ENCODE data around the gene KCTD1. TPM values are rescaled to one million over a fixed set of nuclear protein-coding genes. Genes with fewer than 3 reads are reported as not detected.

The KCTD1 gene
- 2.1 and 4.9 TPM in 2 replicates for total RNA-seq (2014; rRNA removed; shearing (Covaris generic); ENCODE audit: low replicate concordance)

DNA sequence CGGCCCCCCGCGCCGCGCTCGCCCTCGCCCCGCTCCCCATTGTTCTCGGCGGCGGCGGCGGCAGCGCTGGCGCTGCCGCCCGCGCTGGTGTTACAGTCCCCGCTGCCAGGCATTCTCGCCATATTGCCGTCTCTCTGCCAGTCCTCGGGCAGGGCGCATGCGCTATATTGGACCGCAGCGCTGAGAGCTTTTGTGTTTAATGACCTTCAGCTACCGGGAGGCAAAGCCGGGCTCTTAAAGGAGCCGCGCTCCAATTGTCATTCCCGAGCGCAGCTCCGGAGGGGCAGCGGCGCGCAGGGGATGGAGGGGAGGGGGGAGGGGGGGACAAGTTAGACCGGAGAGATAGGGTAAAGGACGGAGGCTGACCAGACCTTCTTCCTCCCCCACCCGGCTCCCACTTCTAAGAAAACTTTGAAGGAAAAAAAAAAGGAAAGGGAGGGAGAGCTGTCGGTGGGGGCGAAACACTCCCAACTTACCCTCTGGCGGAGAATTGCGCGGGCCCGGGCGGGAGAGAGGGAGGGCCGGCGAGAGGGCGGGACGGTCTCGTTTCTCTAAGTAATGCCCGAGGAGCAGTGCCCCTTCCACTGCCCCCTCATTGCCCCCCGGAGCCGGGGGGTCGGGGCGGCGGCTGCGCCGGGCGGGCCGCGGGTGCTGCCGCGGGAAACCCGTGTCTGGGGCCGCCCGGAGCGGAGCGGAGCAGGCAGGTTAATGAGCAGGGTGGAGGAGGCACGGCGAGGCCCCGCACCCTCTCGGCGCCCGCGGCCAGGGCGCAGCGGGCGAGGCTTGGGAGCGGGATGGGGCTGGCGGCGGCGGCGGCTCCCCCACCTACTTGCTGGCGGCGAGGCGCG, at the start of gene KCTD1:
TSS of gene KCTD1 (minus strand) at position 139 of the 848 bp plus-strand sequence. CDS start at position 122, 17 bp downstream.
- peak; percentile 92 for DNase-seq
- H3K4me3 ChIP-seq (ENCODE audit: low read length): peak within 1 kb of the TSS; percentile 82
- H4K20me1 ChIP-seq (ENCODE audit: insufficient read depth, low read depth, low read length): no peaks in the 10 kb centered on the region
- H3K9ac ChIP-seq (ENCODE audit: low read length): peak within 1 kb of the TSS; percentile 76
- peaks cover 3% of the 10 kb centered on the region; the same call in 1 of the 2 replicates for H3K27me3 ChIP-seq (ENCODE audit: low read length)
- H3K36me3 ChIP-seq (ENCODE audit: insufficient read depth, low read length): no peaks in the 10 kb centered on the region
- peaks cover 30% of the 10 kb centered on the region for H3K4me1 ChIP-seq (ENCODE audit: low read length)
- H3K9me3 ChIP-seq (ENCODE audit: low read length): no peaks in the 10 kb centered on the region
- H3K79me2 ChIP-seq (ENCODE audit: low read length): no peaks in the 10 kb centered on the region
- no peaks in the 10 kb centered on the region for H3K9me2 ChIP-seq (replicated peaks; ENCODE audit: insufficient read depth, low read length)
- no peak within 1 kb of the TSS for H3K27ac ChIP-seq (ENCODE audit: low read length)
- H2AFZ ChIP-seq (ENCODE audit: low read length): peak within 1 kb of the TSS; percentile 96
- H3K4me2 ChIP-seq (ENCODE audit: low read depth, low read length, poor library complexity, severe bottlenecking): peak within 1 kb of the TSS; percentile 98

DNA sequence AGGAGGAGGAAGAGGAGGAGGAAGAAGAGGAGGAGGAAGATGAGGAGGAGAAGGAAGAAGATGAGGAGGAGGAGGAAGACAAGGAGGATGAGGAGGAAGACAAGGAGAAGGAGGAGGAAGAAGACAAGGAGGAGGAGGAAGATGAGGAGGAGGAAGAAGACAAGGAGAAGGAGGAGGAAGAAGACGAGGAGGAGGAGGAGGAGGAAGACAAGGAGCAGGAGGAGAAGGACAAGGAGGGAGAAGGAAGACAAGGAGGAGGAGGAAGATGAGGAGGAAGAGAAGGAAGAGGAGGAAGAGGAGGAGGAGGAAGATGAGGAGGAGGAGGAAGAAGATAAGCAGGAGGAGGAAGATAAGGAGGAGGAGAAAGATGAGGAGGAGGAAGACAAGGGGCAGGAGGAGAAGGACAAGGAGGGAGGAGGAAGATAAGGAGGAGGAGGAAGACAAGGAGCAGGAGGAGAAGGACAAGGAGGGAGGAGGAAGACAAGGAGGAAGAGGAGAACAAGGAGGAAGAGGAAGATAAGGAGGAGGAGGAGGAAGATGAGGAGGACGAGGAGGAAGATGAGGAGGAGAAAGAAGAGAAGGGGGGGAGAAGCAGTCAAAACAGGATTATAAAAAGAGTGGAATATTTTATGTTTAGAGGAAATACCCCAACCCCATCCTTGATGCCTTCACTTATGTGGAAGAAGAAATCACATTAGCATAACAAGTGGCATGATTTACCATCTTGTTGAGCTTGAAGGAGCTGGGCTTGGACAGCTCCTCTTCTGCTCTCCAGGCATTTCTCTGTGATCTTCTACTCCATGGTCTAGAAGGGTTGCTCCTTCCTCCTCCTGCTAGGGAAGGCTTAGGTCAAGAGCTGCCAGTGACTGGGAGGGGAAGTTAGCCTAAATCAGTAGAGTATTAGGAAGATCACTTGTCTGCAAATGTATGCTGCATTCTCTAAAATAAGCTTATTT, 45.3 kb upstream of the KCTD1 start:
- H3K4me2 ChIP-seq (ENCODE audit: low read depth, low read length, poor library complexity, severe bottlenecking): no peak overlapping the region
- H4K20me1 ChIP-seq (ENCODE audit: insufficient read depth, low read depth, low read length): no peaks in the 10 kb centered on the region
- H2AFZ ChIP-seq (ENCODE audit: low read length): no peak overlapping the region
- no peaks in the 10 kb centered on the region for H3K36me3 ChIP-seq (ENCODE audit: insufficient read depth, low read length)
- no peak overlapping the region for H3K4me3 ChIP-seq (ENCODE audit: low read length)
- no peaks in the 10 kb centered on the region for H3K9me2 ChIP-seq (replicated peaks; ENCODE audit: insufficient read depth, low read length)
- no peaks in the 10 kb centered on the region for H3K4me1 ChIP-seq (ENCODE audit: low read length)
- H3K27me3 ChIP-seq (ENCODE audit: low read length): no peaks in the 10 kb centered on the region
- no peak overlapping the region for H3K9ac ChIP-seq (ENCODE audit: low read length)
- DNase-seq: no peak
- H3K79me2 ChIP-seq (ENCODE audit: low read length): no peaks in the 10 kb centered on the region
- no peak overlapping the region for H3K27ac ChIP-seq (ENCODE audit: low read length)
- H3K9me3 ChIP-seq (ENCODE audit: low read length): no peaks in the 10 kb centered on the region

DNA sequence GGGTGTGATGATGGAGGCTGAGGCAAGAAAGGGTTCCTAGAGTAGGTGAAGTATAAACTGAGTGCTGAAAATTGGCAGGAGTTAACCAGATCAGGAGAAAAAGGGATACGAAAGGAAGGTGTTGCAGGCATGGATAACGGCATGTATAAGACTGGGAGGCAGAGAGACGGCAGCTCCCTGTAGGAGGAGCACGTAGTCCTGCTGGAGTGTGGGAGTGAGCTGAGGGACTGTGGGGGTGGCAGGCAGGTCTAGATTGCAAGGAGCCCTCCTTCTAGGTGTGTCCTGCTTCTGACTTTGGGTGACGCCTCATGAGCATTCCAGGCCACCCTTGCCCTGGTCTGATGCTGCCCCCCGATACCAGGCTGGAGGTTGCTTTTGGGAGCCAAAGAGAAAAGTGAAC, 36.4 kb upstream of the KCTD1 start:
- Histone ChIP-seq H3K27ac (ENCODE audit: low read length) (no peak overlapping the region), H3K9me3 (ENCODE audit: low read length) (no peaks in the 10 kb centered on the region), H3K27me3 (ENCODE audit: low read length) (no peaks in the 10 kb centered on the region), H3K9me2 (replicated peaks; ENCODE audit: insufficient read depth, low read length) (no peaks in the 10 kb centered on the region), H3K4me3 (ENCODE audit: low read length) (no peak overlapping the region), H2AFZ (ENCODE audit: low read length) (no peak overlapping the region), H3K4me1 (ENCODE audit: low read length) (no peaks in the 10 kb centered on the region), H3K36me3 (ENCODE audit: insufficient read depth, low read length) (no peaks in the 10 kb centered on the region), H4K20me1 (ENCODE audit: insufficient read depth, low read depth, low read length) (no peaks in the 10 kb centered on the region), H3K9ac (ENCODE audit: low read length) (no peak overlapping the region), H3K79me2 (ENCODE audit: low read length) (no peaks in the 10 kb centered on the region), H3K4me2 (ENCODE audit: low read depth, low read length, poor library complexity, severe bottlenecking) (no peak overlapping the region)
- DNase-seq: no peak

DNA sequence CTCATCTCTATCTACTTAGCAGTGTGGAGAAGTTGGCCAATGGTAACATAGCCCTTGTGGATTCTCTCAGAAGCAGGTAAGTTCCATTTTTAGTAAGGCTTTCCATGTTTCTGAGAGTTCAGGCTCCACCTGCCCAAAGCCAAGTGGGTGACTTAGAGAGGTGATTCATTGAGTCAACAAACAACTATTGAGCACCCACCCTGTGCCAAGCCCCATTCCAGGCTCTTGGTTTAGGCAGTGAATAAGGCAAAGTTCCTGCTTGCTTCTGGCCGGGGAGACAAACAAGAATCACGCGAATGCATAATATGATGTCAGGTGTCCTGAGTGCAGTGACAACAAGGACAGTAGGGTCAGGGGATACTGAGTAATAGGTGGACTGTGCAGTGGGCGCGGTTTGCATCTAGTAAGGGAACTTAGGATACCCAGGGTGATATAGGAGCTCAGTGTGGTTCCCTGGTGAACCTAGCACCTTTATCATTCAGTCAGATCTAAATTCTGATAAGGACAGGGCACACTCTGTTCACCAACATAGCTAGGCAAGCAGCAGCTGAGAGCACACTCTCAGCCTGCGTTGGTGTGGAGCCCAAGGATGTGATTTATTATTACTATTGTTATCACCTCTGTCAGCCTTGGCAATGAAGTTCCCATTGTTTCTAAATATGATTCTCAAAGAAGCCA, 31.7 kb upstream of the KCTD1 start:
- Histone ChIP-seq H3K4me3 (ENCODE audit: low read length) (no peak overlapping the region), H3K9ac (ENCODE audit: low read length) (no peak overlapping the region), H4K20me1 (ENCODE audit: insufficient read depth, low read depth, low read length) (no peaks in the 10 kb centered on the region), H3K4me1 (ENCODE audit: low read length) (no peaks in the 10 kb centered on the region), H3K27me3 (ENCODE audit: low read length) (no peaks in the 10 kb centered on the region), H3K79me2 (ENCODE audit: low read length) (no peaks in the 10 kb centered on the region), H3K27ac (ENCODE audit: low read length) (no peak overlapping the region), H3K4me2 (ENCODE audit: low read depth, low read length, poor library complexity, severe bottlenecking) (no peak overlapping the region), H3K9me2 (replicated peaks; ENCODE audit: insufficient read depth, low read length) (no peaks in the 10 kb centered on the region), H3K9me3 (ENCODE audit: low read length) (no peaks in the 10 kb centered on the region), H2AFZ (ENCODE audit: low read length) (no peak overlapping the region), H3K36me3 (ENCODE audit: insufficient read depth, low read length) (no peaks in the 10 kb centered on the region)
- no peak for DNase-seq

DNA sequence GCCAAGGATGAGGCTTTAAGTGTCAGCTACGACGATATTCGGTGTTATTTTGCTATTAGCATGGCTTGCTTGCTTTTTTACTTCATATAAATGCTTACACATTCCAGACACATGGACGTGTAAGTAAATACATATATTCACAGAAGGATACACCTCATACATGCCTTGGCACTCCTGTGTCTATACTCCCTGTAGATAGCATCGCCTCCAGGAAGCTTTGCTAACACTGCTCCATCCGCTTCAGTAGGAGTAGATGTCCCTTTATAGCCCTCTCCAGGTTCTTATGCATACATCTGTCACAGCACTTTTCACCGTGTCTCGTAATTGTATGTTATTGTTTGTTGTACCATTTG, 27.5 kb upstream of the KCTD1 start:
- Histone ChIP-seq H3K4me3 (ENCODE audit: low read length) (no peak overlapping the region), H3K27me3 (ENCODE audit: low read length) (no peaks in the 10 kb centered on the region), H3K4me1 (ENCODE audit: low read length) (no peaks in the 10 kb centered on the region), H3K9me3 (ENCODE audit: low read length) (no peaks in the 10 kb centered on the region), H3K79me2 (ENCODE audit: low read length) (no peaks in the 10 kb centered on the region), H3K36me3 (ENCODE audit: insufficient read depth, low read length) (no peaks in the 10 kb centered on the region), H3K9ac (ENCODE audit: low read length) (no peak overlapping the region), H2AFZ (ENCODE audit: low read length) (no peak overlapping the region), H4K20me1 (ENCODE audit: insufficient read depth, low read depth, low read length) (no peaks in the 10 kb centered on the region), H3K4me2 (ENCODE audit: low read depth, low read length, poor library complexity, severe bottlenecking) (no peak overlapping the region), H3K27ac (ENCODE audit: low read length) (no peak overlapping the region), H3K9me2 (replicated peaks; ENCODE audit: insufficient read depth, low read length) (no peaks in the 10 kb centered on the region)
- no peak for DNase-seq

DNA sequence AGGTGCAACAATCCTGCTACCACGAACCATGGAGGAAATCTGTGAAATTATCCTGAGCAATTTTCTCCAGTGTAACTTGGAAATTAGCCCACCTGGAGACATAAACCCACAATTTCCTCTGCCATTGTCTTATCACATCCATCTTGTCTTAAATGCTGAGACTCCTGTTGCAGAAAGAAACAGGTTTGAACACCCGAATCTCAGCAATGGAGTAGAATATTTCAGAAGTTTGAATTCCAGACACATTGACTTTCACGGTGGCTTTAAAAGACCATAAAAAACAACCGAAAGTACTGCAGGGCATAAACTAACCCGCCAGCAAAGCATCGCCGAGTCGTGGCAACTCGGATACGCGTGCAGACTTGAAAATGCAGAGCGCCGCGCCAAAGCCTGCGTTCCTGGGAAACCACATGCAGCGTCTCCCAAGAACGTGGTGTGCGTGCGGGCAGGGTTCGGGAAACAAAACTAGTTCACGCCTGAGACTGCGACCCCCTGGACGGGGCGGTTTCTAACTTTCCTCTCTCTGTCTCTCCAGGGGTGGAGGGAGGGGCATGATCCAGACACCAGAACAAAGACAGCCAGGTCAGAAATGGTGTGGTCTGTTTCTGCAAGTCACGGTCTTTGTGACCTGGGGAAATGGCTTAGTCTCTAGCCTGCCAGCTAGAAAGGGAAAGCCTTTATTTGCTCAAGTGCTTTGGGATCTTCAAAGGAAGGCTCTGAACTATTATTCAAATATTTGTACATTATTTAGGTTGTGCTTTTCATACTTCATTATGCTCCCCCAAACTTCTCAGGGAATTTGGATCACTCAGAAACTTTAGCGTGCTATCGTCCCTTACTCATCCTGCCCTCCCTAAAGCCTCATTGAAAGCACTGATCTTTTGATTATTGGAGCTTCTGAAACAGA, 26.9 kb upstream of the KCTD1 start:
- no peak for DNase-seq
- H3K36me3 ChIP-seq (ENCODE audit: insufficient read depth, low read length): no peaks in the 10 kb centered on the region
- H3K4me1 ChIP-seq (ENCODE audit: low read length): no peaks in the 10 kb centered on the region
- H3K4me2 ChIP-seq (ENCODE audit: low read depth, low read length, poor library complexity, severe bottlenecking): no peak overlapping the region
- H2AFZ ChIP-seq (ENCODE audit: low read length): no peak overlapping the region
- H3K27me3 ChIP-seq (ENCODE audit: low read length): no peaks in the 10 kb centered on the region
- no peak overlapping the region for H3K9ac ChIP-seq (ENCODE audit: low read length)
- H3K9me2 ChIP-seq (replicated peaks; ENCODE audit: insufficient read depth, low read length): no peaks in the 10 kb centered on the region
- no peaks in the 10 kb centered on the region for H3K9me3 ChIP-seq (ENCODE audit: low read length)
- no peak overlapping the region for H3K27ac ChIP-seq (ENCODE audit: low read length)
- no peaks in the 10 kb centered on the region for H4K20me1 ChIP-seq (ENCODE audit: insufficient read depth, low read depth, low read length)
- no peak overlapping the region for H3K4me3 ChIP-seq (ENCODE audit: low read length)
- no peaks in the 10 kb centered on the region for H3K79me2 ChIP-seq (ENCODE audit: low read length)

DNA sequence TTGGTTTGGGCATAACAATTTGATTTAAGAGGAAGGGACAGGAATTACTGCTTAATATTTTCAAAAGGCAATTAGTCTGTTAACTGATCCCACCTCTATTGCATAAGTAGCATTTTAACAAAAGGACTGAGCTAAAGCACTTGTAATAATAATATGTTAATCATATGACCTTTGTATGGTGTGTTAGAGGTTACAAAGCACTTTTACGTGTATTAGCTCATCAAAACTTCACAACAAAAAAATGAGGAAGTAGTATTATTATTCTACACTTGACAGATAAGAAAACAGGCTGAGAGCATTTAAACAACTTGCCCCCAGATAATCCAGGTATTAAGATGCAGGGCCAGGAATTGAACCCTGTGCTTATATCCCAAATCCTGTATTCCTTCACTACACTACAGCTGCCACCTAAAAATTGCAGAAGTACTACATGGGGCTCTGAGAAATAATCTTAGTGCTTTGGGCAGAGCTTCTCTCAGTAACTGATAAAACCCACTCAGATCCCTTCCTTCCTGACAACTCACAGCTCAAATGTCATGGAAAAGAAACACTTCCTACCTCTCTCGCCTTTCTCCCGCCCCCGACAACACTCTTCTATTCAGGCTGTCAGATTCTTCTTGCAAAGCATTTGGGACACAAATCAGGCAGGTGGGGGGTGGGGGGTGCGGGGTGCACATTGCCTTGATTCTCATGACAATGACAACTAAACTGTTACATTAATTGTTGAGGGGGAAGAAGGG, 20.7 kb upstream of the KCTD1 start:
- Histone ChIP-seq H3K4me1 (ENCODE audit: low read length) (no peaks in the 10 kb centered on the region), H3K27me3 (ENCODE audit: low read length) (no peaks in the 10 kb centered on the region), H2AFZ (ENCODE audit: low read length) (no peak overlapping the region), H4K20me1 (ENCODE audit: insufficient read depth, low read depth, low read length) (no peaks in the 10 kb centered on the region), H3K9me2 (replicated peaks; ENCODE audit: insufficient read depth, low read length) (no peaks in the 10 kb centered on the region), H3K4me3 (ENCODE audit: low read length) (no peak overlapping the region), H3K9me3 (ENCODE audit: low read length) (no peaks in the 10 kb centered on the region), H3K9ac (ENCODE audit: low read length) (no peak overlapping the region), H3K79me2 (ENCODE audit: low read length) (no peaks in the 10 kb centered on the region), H3K27ac (ENCODE audit: low read length) (no peak overlapping the region), H3K4me2 (ENCODE audit: low read depth, low read length, poor library complexity, severe bottlenecking) (no peak overlapping the region), H3K36me3 (ENCODE audit: insufficient read depth, low read length) (no peaks in the 10 kb centered on the region)
- DNase-seq: no peak
